ENCODE measurements around the gene CUX1.

CUX1 gene

DNA sequence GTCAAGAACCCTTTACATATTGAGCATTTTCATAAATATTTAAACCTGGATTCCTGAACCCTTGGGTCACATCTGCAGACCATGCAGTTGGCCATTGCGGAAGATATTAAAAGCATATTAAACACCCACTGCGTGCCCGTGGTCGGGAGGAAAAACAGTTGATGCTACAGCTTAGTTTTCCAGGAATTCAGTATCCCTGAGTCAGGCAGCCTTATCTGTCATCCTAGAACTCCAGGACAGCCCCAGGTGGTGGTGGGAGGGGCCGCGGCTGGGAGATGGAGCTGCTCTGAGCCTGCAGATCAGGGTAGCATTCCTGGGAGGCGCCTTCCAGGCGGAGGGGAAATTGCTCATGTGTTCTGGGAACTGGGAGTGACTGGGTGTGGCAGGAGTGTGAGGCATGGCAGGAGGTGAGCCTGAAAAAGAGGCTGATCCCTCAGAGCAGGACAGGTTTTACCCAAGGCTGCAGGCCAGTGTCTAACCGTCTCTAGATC, 246.3 kb downstream of the CUX1 start:
- H3K4me1 ChIP-seq (ENCODE audit: insufficient read depth, low read length): peaks cover 12% of the 10 kb centered on the region
- peak overlapping the region; percentile 22; the same call in 1 of the 2 replicates for H3K27ac ChIP-seq (ENCODE audit: low read depth, low read length)
- H3K9me3 ChIP-seq (ENCODE audit: insufficient read depth, low read depth, low read length): no peaks in the 10 kb centered on the region
- H3K9ac ChIP-seq (ENCODE audit: low read depth, low read length): no peak overlapping the region
- H3K4me3 ChIP-seq (ENCODE audit: low read length): no peak overlapping the region
- H3K36me3 ChIP-seq (ENCODE audit: insufficient read depth, low read length): no peaks in the 10 kb centered on the region
- H3K27me3 ChIP-seq (ENCODE audit: insufficient read depth, low read length): no peaks in the 10 kb centered on the region
- 38% methylated on average over 9 of the region's 9 CpGs for WGBS

GRCh38 chr7:102064361-102065025, 247.1 kb downstream of the CUX1 start:
- Histone ChIP-seq H3K27me3 (ENCODE audit: insufficient read depth, low read length) (no peaks in the 10 kb centered on the region), H3K9me3 (ENCODE audit: insufficient read depth, low read depth, low read length) (no peaks in the 10 kb centered on the region), H3K36me3 (ENCODE audit: insufficient read depth, low read length) (no peaks in the 10 kb centered on the region), H3K27ac (ENCODE audit: low read depth, low read length) (peak overlapping the region; percentile 22), H3K4me1 (ENCODE audit: insufficient read depth, low read length) (peaks cover 12% of the 10 kb centered on the region), H3K9ac (ENCODE audit: low read depth, low read length) (no peak overlapping the region), H3K4me3 (ENCODE audit: low read length) (no peak overlapping the region)
- whole genome bisulfite sequencing: 55% methylated on average over 10 of the region's 12 CpGs

GRCh38 chr7:102065226-102065625, 247.8 kb downstream of the CUX1 start:
- no peaks in the 10 kb centered on the region for H3K9me3 ChIP-seq (ENCODE audit: insufficient read depth, low read depth, low read length)
- H3K27ac ChIP-seq (ENCODE audit: low read depth, low read length): no peak overlapping the region
- H3K4me3 ChIP-seq (ENCODE audit: low read length): no peak overlapping the region
- no peak overlapping the region for H3K9ac ChIP-seq (ENCODE audit: low read depth, low read length)
- H3K36me3 ChIP-seq (ENCODE audit: insufficient read depth, low read length): no peaks in the 10 kb centered on the region
- no peaks in the 10 kb centered on the region for H3K27me3 ChIP-seq (ENCODE audit: insufficient read depth, low read length)
- WGBS: 87% methylated on average over 6 of the region's 6 CpGs
- peaks cover 17% of the 10 kb centered on the region for H3K4me1 ChIP-seq (ENCODE audit: insufficient read depth, low read length)

DNA sequence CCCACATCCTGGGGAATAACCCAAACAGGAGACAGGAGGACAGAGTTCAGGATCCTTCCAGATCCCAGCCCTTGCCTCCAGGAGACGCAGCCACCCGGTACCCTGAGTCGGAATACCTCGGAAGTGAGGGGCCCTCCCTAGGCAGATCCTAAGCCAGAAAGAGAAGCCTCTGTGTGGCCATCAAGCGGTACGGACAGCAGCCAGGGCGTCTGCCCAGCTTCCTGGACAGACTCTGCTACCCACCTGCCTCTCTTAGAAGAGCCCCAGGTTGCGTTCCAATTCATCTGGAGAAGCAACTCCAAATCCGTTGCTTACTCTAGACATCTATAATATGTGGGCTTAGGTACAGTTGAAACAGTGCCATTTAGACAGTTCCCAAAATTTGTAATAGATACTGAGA, 249.1 kb downstream of the CUX1 start:
- Histone ChIP-seq H3K9ac (ENCODE audit: low read depth, low read length) (no peak overlapping the region), H3K4me1 (ENCODE audit: insufficient read depth, low read length) (peaks cover 17% of the 10 kb centered on the region), H3K4me3 (ENCODE audit: low read length) (no peak overlapping the region), H3K36me3 (ENCODE audit: insufficient read depth, low read length) (peaks cover 9% of the 10 kb centered on the region), H3K9me3 (ENCODE audit: insufficient read depth, low read depth, low read length) (peaks cover 3% of the 10 kb centered on the region; the same call in 1 of the 2 replicates), H3K27ac (ENCODE audit: low read depth, low read length) (no peak overlapping the region), H3K27me3 (ENCODE audit: insufficient read depth, low read length) (no peaks in the 10 kb centered on the region)
- 94% methylated on average over 8 of the region's 9 CpGs for WGBS

DNA sequence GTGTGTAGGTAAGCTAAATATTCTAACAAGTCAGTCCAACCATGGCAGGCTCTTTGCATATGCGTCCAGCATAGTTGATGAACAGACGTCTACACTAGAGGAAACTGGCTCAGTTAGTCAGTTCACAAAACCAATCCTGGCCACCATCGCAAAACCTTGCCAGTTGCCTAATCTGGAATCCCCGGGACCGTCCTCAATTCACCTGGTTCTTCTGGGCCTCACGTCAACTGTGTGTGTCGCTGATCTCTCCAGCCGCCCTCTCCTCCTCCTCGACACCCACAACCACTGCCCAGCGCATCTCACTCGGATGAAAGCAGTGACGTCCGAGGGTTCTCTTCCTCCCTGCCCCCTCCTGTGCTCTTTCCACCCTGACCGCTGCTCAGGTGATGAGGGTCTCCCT, 251.4 kb downstream of the CUX1 start:
- Histone ChIP-seq H3K9ac (ENCODE audit: low read depth, low read length) (no peak overlapping the region), H3K9me3 (ENCODE audit: insufficient read depth, low read depth, low read length) (peaks cover 6% of the 10 kb centered on the region; the same call in 1 of the 2 replicates), H3K27ac (ENCODE audit: low read depth, low read length) (no peak overlapping the region), H3K4me1 (ENCODE audit: insufficient read depth, low read length) (peaks cover 17% of the 10 kb centered on the region), H3K4me3 (ENCODE audit: low read length) (no peak overlapping the region), H3K36me3 (ENCODE audit: insufficient read depth, low read length) (peaks cover 18% of the 10 kb centered on the region), H3K27me3 (ENCODE audit: insufficient read depth, low read length) (no peaks in the 10 kb centered on the region)
- WGBS: 87% methylated on average over 14 of the region's 14 CpGs

GRCh38 chr7:102069931-102070629, 252.7 kb downstream of the CUX1 start:
- H3K27me3 ChIP-seq (ENCODE audit: insufficient read depth, low read length): no peaks in the 10 kb centered on the region
- peaks cover 6% of the 10 kb centered on the region; the same call in 1 of the 2 replicates for H3K9me3 ChIP-seq (ENCODE audit: insufficient read depth, low read depth, low read length)
- H3K27ac ChIP-seq (ENCODE audit: low read depth, low read length): peak overlapping the region; percentile 57
- H3K4me3 ChIP-seq (ENCODE audit: low read length): no peak overlapping the region
- peaks cover 5% of the 10 kb centered on the region; the same call in 1 of the 2 replicates for H3K4me1 ChIP-seq (ENCODE audit: insufficient read depth, low read length)
- H3K36me3 ChIP-seq (ENCODE audit: insufficient read depth, low read length): peaks cover 18% of the 10 kb centered on the region
- no peak overlapping the region for H3K9ac ChIP-seq (ENCODE audit: low read depth, low read length)
- WGBS: 76% methylated on average over 7 of the region's 7 CpGs

GRCh38 chr7:102072003-102072402, 254.6 kb downstream of the CUX1 start:
- Histone ChIP-seq H3K27ac (ENCODE audit: low read depth, low read length) (no peak overlapping the region), H3K4me3 (ENCODE audit: low read length) (no peak overlapping the region), H3K27me3 (ENCODE audit: insufficient read depth, low read length) (no peaks in the 10 kb centered on the region), H3K36me3 (ENCODE audit: insufficient read depth, low read length) (peaks cover 18% of the 10 kb centered on the region), H3K9me3 (ENCODE audit: insufficient read depth, low read depth, low read length) (peaks cover 6% of the 10 kb centered on the region; the same call in 1 of the 2 replicates), H3K4me1 (ENCODE audit: insufficient read depth, low read length) (peaks cover 10% of the 10 kb centered on the region; the same call in 1 of the 2 replicates), H3K9ac (ENCODE audit: low read depth, low read length) (no peak overlapping the region)
- 97% methylated on average over 5 of the region's 5 CpGs for WGBS

DNA sequence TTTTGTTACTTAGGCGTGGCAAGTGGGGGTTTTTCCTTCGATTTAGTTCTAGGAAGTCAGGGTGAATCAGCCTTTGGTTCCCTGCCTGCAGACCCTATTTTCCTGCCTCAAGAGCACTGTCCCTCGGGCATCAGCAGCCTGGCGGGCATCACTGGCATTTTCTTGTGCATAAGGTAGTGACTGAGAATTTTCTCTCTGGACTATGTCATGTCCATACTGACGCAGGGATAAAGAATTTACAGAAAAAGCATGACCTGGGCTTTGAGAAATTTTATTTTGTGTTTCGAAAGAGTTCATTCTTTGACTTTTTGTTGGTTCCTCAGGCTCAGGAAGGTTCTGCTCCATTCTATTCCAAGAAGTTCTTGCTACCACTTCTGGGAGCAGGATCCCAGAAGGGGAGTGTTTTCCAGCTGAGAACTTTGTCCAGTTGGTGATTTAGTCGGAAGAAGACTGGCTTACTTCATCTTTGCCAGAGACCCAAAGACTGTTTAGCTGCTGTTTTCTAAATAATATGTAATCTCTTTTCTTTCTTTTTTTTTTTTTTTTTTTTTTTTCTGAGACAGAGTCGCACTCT, 255.3 kb downstream of the CUX1 start:
- WGBS: 96% methylated on average over 8 of the region's 8 CpGs
- Histone ChIP-seq H3K27me3 (ENCODE audit: insufficient read depth, low read length) (no peaks in the 10 kb centered on the region), H3K36me3 (ENCODE audit: insufficient read depth, low read length) (peaks cover 18% of the 10 kb centered on the region), H3K27ac (ENCODE audit: low read depth, low read length) (no peak overlapping the region), H3K4me3 (ENCODE audit: low read length) (no peak overlapping the region), H3K4me1 (ENCODE audit: insufficient read depth, low read length) (peaks cover 15% of the 10 kb centered on the region), H3K9me3 (ENCODE audit: insufficient read depth, low read depth, low read length) (peaks cover 6% of the 10 kb centered on the region; the same call in 1 of the 2 replicates), H3K9ac (ENCODE audit: low read depth, low read length) (no peak overlapping the region)

DNA sequence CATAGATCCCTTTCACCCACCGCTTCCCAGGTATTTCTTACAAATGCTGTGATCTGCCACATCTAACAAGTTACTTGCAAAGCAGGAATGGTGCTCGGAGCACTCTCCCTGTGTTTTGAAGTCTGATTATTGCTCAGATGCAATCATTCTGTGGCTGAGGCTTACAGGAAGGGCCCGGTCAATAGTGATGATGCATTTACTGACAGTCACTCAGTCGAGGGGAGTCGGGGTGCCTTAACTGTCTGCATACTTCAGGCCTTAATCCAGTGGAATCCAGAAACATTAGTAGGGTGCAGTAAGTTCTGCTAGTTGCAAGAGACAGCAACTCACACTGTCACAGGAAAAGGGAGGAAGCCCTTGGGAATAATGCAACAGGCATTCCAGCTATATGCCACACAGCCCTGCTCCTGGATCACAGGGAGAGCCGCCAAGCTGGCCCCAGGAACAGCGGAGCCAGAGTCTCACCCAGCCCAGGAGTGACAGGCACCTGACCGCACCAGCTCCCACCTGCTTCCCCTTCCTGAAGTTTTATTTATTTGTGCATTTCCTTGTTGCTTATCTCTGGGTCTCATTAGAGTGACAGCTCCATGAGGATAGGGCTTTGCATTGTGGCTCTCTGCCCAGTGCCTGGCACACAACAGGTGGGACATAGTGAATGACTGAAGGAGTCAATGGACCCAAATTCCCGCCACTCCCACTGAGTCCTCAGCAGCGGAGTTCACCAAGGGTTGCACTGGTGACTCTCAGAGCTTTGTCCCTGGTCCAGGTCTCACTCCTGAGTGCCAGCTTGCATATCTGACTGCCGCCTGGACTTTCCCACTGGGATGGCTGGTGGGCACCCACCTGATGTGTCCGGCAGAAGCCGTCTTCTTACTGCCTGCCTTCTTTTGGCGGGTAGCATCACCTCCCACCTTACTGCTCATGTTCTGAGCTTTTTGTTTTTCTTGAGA, 256.8 kb downstream of the CUX1 start:
- Histone ChIP-seq H3K9me3 (ENCODE audit: insufficient read depth, low read depth, low read length) (peaks cover 6% of the 10 kb centered on the region; the same call in 1 of the 2 replicates), H3K27me3 (ENCODE audit: insufficient read depth, low read length) (no peaks in the 10 kb centered on the region), H3K36me3 (ENCODE audit: insufficient read depth, low read length) (peaks cover 18% of the 10 kb centered on the region), H3K9ac (ENCODE audit: low read depth, low read length) (no peak overlapping the region), H3K4me3 (ENCODE audit: low read length) (no peak overlapping the region), H3K4me1 (ENCODE audit: insufficient read depth, low read length) (peaks cover 16% of the 10 kb centered on the region), H3K27ac (ENCODE audit: low read depth, low read length) (no peak overlapping the region)
- 95% methylated on average over 14 of the region's 14 CpGs for WGBS

DNA sequence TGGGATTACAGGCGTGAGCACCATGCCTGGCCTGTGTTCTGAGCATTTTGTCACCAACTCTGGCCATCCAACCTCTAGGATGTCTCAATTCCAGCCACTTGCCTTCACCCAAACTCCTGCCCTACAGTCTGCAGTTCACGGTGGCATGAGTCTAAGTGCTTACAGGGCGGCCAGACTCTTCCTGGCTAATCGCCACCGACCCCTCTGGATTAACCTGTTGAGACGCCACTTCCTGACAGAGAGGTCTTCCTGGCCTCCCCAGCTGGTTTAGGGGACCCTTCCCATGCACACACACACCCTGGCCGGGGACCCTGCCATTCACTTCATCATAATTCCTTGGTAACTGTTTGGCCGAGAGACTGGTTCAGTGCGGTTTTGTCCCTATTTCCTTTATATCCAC, 257.7 kb downstream of the CUX1 start:
- Histone ChIP-seq H3K9ac (ENCODE audit: low read depth, low read length) (no peak overlapping the region), H3K27ac (ENCODE audit: low read depth, low read length) (no peak overlapping the region), H3K9me3 (ENCODE audit: insufficient read depth, low read depth, low read length) (peaks cover 6% of the 10 kb centered on the region; the same call in 1 of the 2 replicates), H3K4me1 (ENCODE audit: insufficient read depth, low read length) (peaks cover 11% of the 10 kb centered on the region), H3K36me3 (ENCODE audit: insufficient read depth, low read length) (peaks cover 18% of the 10 kb centered on the region), H3K4me3 (ENCODE audit: low read length) (no peak overlapping the region), H3K27me3 (ENCODE audit: insufficient read depth, low read length) (no peaks in the 10 kb centered on the region)
- 96% methylated on average over 9 of the region's 9 CpGs for WGBS

Measured in HUES64 (cell line).